Endothelial cell (in vitro differentiated cells): ENCODE measurements around the gene MYO10. TPM values are rescaled to one million over a fixed set of nuclear protein-coding genes. Genes with fewer than 3 reads are reported as not detected.

Experiments used
- DNase-seq: peaks from one replicate; pipeline ENCODE4 v3.0.0; 2021; ENCODE audit warnings: low spot score
- H3K27ac Mint-ChIP-seq: one replicate; pipeline ENCODE4 v1.8.0; 2021; ENCODE audit warnings: mixed read lengths, inconsistent platforms; ENCODE audit not compliant: unreplicated experiment
- H3K27me3 Mint-ChIP-seq: one replicate; pipeline ENCODE4 v1.8.0; 2021; ENCODE audit warnings: mild to moderate bottlenecking, moderate library complexity, mixed read lengths, inconsistent platforms; ENCODE audit not compliant: unreplicated experiment
- H3K36me3 Mint-ChIP-seq: one replicate; pipeline ENCODE4 v1.8.0; 2021; ENCODE audit warnings: mild to moderate bottlenecking, low read depth, mixed read lengths, inconsistent platforms; ENCODE audit not compliant: unreplicated experiment
- H3K4me1 Mint-ChIP-seq: one replicate; pipeline ENCODE4 v1.8.0; 2021; ENCODE audit warnings: mild to moderate bottlenecking, mixed read lengths, inconsistent platforms; ENCODE audit not compliant: unreplicated experiment
- H3K4me3 Mint-ChIP-seq: one replicate; pipeline ENCODE4 v1.8.0; 2021; ENCODE audit warnings: mild to moderate bottlenecking, mixed read lengths, inconsistent platforms; ENCODE audit not compliant: unreplicated experiment
- H3K9me3 Mint-ChIP-seq: one replicate; pipeline ENCODE4 v1.8.0; 2021; ENCODE audit warnings: mixed read lengths, inconsistent platforms; ENCODE audit not compliant: unreplicated experiment
- CTCF ChIP-seq: fragments of 200-600 bp; sonication (generic); IDR thresholded peaks from one replicate; pipeline ENCODE4 v1.5.0; 2021; ENCODE audit warnings: antibody characterized with exemption; ENCODE audit not compliant: unreplicated experiment
- total RNA-seq: library from RNA; stranded (reverse); fragmentation: NEBNext Ultra II Directional; extraction: Animal tissue kit (Norgen Biotek cat#: 25700); gene quantifications from one replicate; pipeline ENCODE4 v1.2.1, GENCODE V29; 2021; ENCODE audit not compliant: unreplicated experiment

MYO10 gene
- total RNA-seq, 1 donor from 2014 or later: 132 TPM

GRCh38 chr5:16750445-16750844, 185.6 kb downstream of the MYO10 start:
- Mint-ChIP-seq H3K4me1 (no peaks in the 10 kb centered on the region), H3K27ac (no peak overlapping the region), H3K4me3 (no peak overlapping the region), H3K36me3 (peaks cover 8% of the 10 kb centered on the region), H3K27me3 (peaks cover 13% of the 10 kb centered on the region), H3K9me3 (no peaks in the 10 kb centered on the region)
- TF ChIP-seq CTCF: no peak
- no peak for DNase-seq

GRCh38 chr5:16749626-16750025, 186.5 kb downstream of the MYO10 start:
- no peak for TF ChIP-seq CTCF
- no peak overlapping the region for H3K4me3 Mint-ChIP-seq
- peaks cover 7% of the 10 kb centered on the region for H3K36me3 Mint-ChIP-seq
- no peaks in the 10 kb centered on the region for H3K4me1 Mint-ChIP-seq
- DNase-seq: no peak
- H3K27ac Mint-ChIP-seq: no peak overlapping the region
- peaks cover 13% of the 10 kb centered on the region for H3K27me3 Mint-ChIP-seq
- H3K9me3 Mint-ChIP-seq: no peaks in the 10 kb centered on the region

GRCh38 chr5:16744164-16744880, 191.8 kb downstream of the MYO10 start:
- H3K9me3 Mint-ChIP-seq: no peaks in the 10 kb centered on the region
- H3K36me3 Mint-ChIP-seq: peaks cover 22% of the 10 kb centered on the region
- peak overlapping the region; percentile 52 for H3K27ac Mint-ChIP-seq
- DNase-seq: no peak
- no peak overlapping the region for H3K4me3 Mint-ChIP-seq
- H3K27me3 Mint-ChIP-seq: peaks cover 17% of the 10 kb centered on the region
- TF ChIP-seq CTCF: no peak
- peaks cover 40% of the 10 kb centered on the region for H3K4me1 Mint-ChIP-seq

GRCh38 chr5:16742938-16743337, 193.2 kb downstream of the MYO10 start:
- Mint-ChIP-seq H3K36me3 (peaks cover 23% of the 10 kb centered on the region), H3K4me3 (no peak overlapping the region), H3K9me3 (no peaks in the 10 kb centered on the region), H3K4me1 (peaks cover 50% of the 10 kb centered on the region), H3K27me3 (peaks cover 20% of the 10 kb centered on the region), H3K27ac (peak overlapping the region; percentile 100)
- no peak for TF ChIP-seq CTCF
- DNase-seq: no peak

- Mint-ChIP-seq H3K36me3 (peaks cover 32% of the 10 kb centered on the region), H3K9me3 (no peaks in the 10 kb centered on the region), H3K27ac (peak overlapping the region; percentile 100), H3K27me3 (peaks cover 20% of the 10 kb centered on the region), H3K4me3 (peak overlapping the region; percentile 83), H3K4me1 (peaks cover 69% of the 10 kb centered on the region)
- no peak for DNase-seq
- TF ChIP-seq CTCF: no peak
Measured at GRCh38 chr5:16740811-16741392, 195.2 kb downstream of the MYO10 start.
